Ascending aorta (tissue), 2 donors: ENCODE data around the gene ERFE. TPM values are rescaled to one million over a fixed set of nuclear protein-coding genes. Genes with fewer than 3 reads are reported as not detected.

Source experiments
- DNase-seq, 2 donors: peaks; one replicate each; pipeline ENCODE4 v3.0.0-alpha.2; 2019; ENCODE audit warnings: low spot score in 2 of 2
- H3K27ac ChIP-seq, 2 donors: fragments of 200-600 bp; sonication (generic); one replicate each; pipeline ENCODE4 v1.5.1; 2016 to 2017; ENCODE audit warnings: mild to moderate bottlenecking in 1 of 2
- H3K27me3 ChIP-seq: fragments of 200-600 bp; sonication (generic); one replicate; pipeline ENCODE4 v1.5.1; 2017
- H3K36me3 ChIP-seq, 2 donors: fragments of 200-600 bp; sonication (generic); one replicate each; pipeline ENCODE4 v1.5.1; 2016
- H3K4me1 ChIP-seq, 2 donors: fragments of 200-600 bp; sonication (generic); one replicate each; pipeline ENCODE4 v1.5.1; 2016 to 2017; ENCODE audit warnings: mild to moderate bottlenecking in 1 of 2
- H3K4me3 ChIP-seq, 2 donors: fragments of 200-600 bp; sonication (generic); one replicate each; pipeline ENCODE4 v1.5.1; 2016 to 2017; ENCODE audit warnings: mild to moderate bottlenecking in 1 of 2
- H3K9me3 ChIP-seq, 2 donors: fragments of 200-600 bp; sonication (generic); one replicate each; pipeline ENCODE4 v1.5.1; 2016
- CTCF ChIP-seq, 3 experiments: fragments of 200-600 bp in 2 of 3; fragments of 450-650 bp in 1 of 3; sonication (generic) in 2 of 3; IDR thresholded peaks; one replicate each; pipeline ENCODE4 v1.5.1; 2016 to 2019; ENCODE audit warnings: antibody characterized with exemption in 3 of 3, mild to moderate bottlenecking in 1 of 3, moderate library complexity in 1 of 3
- intact Hi-C: fragments of 100-400 bp; cut with DNase I; formaldehyde crosslinking; loops from one replicate; pipeline ENCODE4 v1.15.1; 2023
- total RNA-seq: library from RNA; depleted of rRNA; stranded (reverse); fragments of >200 nt; gene quantifications from one replicate; pipeline ENCODE4 v1.1.0, GENCODE V29; 2016

The ERFE gene
- total RNA-seq, 1 donor from 2014 or later, result 3.3 TPM

GRCh38 chr2:238128534-238129001, 30.2 kb upstream of the ERFE start:
- Histone ChIP-seq H3K4me3 (no peak overlapping the region), H3K27ac (no peak overlapping the region), H3K4me1 (no peaks in the 10 kb centered on the region), H3K9me3 (no peaks in the 10 kb centered on the region), H3K36me3 (no peaks in the 10 kb centered on the region), H3K27me3 (no peaks in the 10 kb centered on the region)
- TF ChIP-seq CTCF (IDR thresholded peaks at IDR 0.05), result no peak
- no peak for DNase-seq
- intact Hi-C loops, result no loop called here

- no peaks in the 10 kb centered on the region for H3K36me3 ChIP-seq
- no peak for TF ChIP-seq CTCF (IDR thresholded peaks at IDR 0.05)
- no peak for DNase-seq
- no peaks in the 10 kb centered on the region for H3K9me3 ChIP-seq
- no peak overlapping the region for H3K4me3 ChIP-seq
- no peaks in the 10 kb centered on the region for H3K27me3 ChIP-seq
- no peak overlapping the region for H3K27ac ChIP-seq
- H3K4me1 ChIP-seq, result no peaks in the 10 kb centered on the region
- intact Hi-C loops, result no loop called here
These were observed 29.4 kb upstream of the ERFE start for GRCh38 chr2:238129166-238130010.

GRCh38 chr2:238130111-238130695, 28.6 kb upstream of the ERFE start:
- Histone ChIP-seq H3K9me3 (no peaks in the 10 kb centered on the region), H3K36me3 (no peaks in the 10 kb centered on the region), H3K27me3 (no peaks in the 10 kb centered on the region), H3K27ac (no peak overlapping the region), H3K4me1 (no peaks in the 10 kb centered on the region), H3K4me3 (no peak overlapping the region)
- no peak for DNase-seq
- intact Hi-C loops, result no loop called here
- no peak for TF ChIP-seq CTCF (IDR thresholded peaks at IDR 0.05)

GRCh38 chr2:238130696-238131628, 27.8 kb upstream of the ERFE start:
- Histone ChIP-seq H3K36me3 (no peaks in the 10 kb centered on the region), H3K4me1 (no peaks in the 10 kb centered on the region), H3K9me3 (no peaks in the 10 kb centered on the region), H3K27me3 (no peaks in the 10 kb centered on the region), H3K4me3 (no peak overlapping the region), H3K27ac (no peak overlapping the region)
- intact Hi-C loops, result no loop called here
- no peak for DNase-seq
- TF ChIP-seq CTCF (IDR thresholded peaks at IDR 0.05), result no peak

- DNase-seq, result no peak
- TF ChIP-seq CTCF (IDR thresholded peaks at IDR 0.05), result no peak
These were observed 26.9 kb upstream of the ERFE start for GRCh38 chr2:238131761-238132462.

More at GRCh38 chr2:238131761-238132462, 26.9 kb upstream of the ERFE start:
- intact Hi-C loops, result no loop called here
- Histone ChIP-seq H3K4me1 (peaks cover 0 to 2% of the 10 kb centered on the region in 2 donors), H3K27ac (no peak overlapping the region), H3K27me3 (no peaks in the 10 kb centered on the region), H3K9me3 (no peaks in the 10 kb centered on the region), H3K4me3 (no peak overlapping the region), H3K36me3 (no peaks in the 10 kb centered on the region)
